SK-N-SH treated with all-trans-retinoic acid at 6 μM for 48 hours (cell line): ENCODE results near the gene SLC41A1.

Experiments
- ATAC-seq: fragments of 200-7000 bp; cut with Tn5 transposase; 3 replicates; pipeline ENCODE4 v1.9.1; 2020; ENCODE audit warnings: mild to moderate bottlenecking, moderate library complexity
- ARNTL ChIP-seq: fragments of 450-650 bp; formaldehyde crosslinking; IDR thresholded peaks from 2 replicates; pipeline ENCODE4 v1.5.0; 2020; ENCODE audit warnings: low read depth, mild to moderate bottlenecking, moderate library complexity, borderline replicate concordance
- BACH2 ChIP-seq: fragments of 250-450 bp; sonication (Bioruptor Pico); IDR thresholded peaks from 2 replicates; pipeline ENCODE4 v1.9.0; 2021; ENCODE audit warnings: mild to moderate bottlenecking, borderline replicate concordance
- CSDC2 ChIP-seq: fragments of 250-450 bp; sonication (Bioruptor Pico); IDR thresholded peaks from 2 replicates; pipeline ENCODE4 v1.5.0; 2020; ENCODE audit warnings: mild to moderate bottlenecking, moderate library complexity
- ESRRG ChIP-seq: fragments of 250-450 bp; sonication (Bioruptor Pico); IDR thresholded peaks from 2 replicates; pipeline ENCODE4 v1.6.1; 2021; ENCODE audit warnings: mild to moderate bottlenecking
- GLIS3 ChIP-seq: fragments of 250-450 bp; sonication (Bioruptor Pico); IDR thresholded peaks from 2 replicates; pipeline ENCODE4 v1.5.0; 2020; ENCODE audit warnings: mild to moderate bottlenecking, moderate library complexity
- PPARA ChIP-seq: fragments of 250-450 bp; sonication (Bioruptor Pico); IDR thresholded peaks from 2 replicates; pipeline ENCODE4 v1.5.0; 2020; ENCODE audit warnings: mild to moderate bottlenecking, borderline replicate concordance
- RARB ChIP-seq: fragments of 250-450 bp; sonication (Bioruptor Pico); IDR thresholded peaks from 2 replicates; pipeline ENCODE4 v1.8.0; 2021; ENCODE audit warnings: mild to moderate bottlenecking, moderate library complexity
- SNAI2 ChIP-seq: fragments of 250-450 bp; sonication (Bioruptor Pico); IDR thresholded peaks from 2 replicates; pipeline ENCODE4 v1.5.0; 2020; ENCODE audit warnings: mild to moderate bottlenecking, moderate library complexity
- TCF4 ChIP-seq: fragments of 250-450 bp; sonication (Bioruptor Pico); IDR thresholded peaks from 2 replicates; pipeline ENCODE4 v1.8.0; 2021; ENCODE audit warnings: mild to moderate bottlenecking, moderate library complexity, borderline replicate concordance
- TOX ChIP-seq: fragments of 250-450 bp; sonication (Bioruptor Pico); IDR thresholded peaks from 2 replicates; pipeline ENCODE4 v1.8.0; 2021; ENCODE audit warnings: mild to moderate bottlenecking, moderate library complexity, borderline replicate concordance
- ZC3H10 ChIP-seq: fragments of 250-450 bp; sonication (Bioruptor Pico); IDR thresholded peaks from 2 replicates; pipeline ENCODE4 v1.5.1; 2021; ENCODE audit warnings: mild to moderate bottlenecking, moderate library complexity
- ZFP3 ChIP-seq: fragments of 250-450 bp; sonication (Bioruptor Pico); IDR thresholded peaks from 2 replicates; pipeline ENCODE4 v1.5.0; 2020; ENCODE audit warnings: mild to moderate bottlenecking, moderate library complexity
- ZFP30 ChIP-seq: fragments of 450-650 bp; formaldehyde crosslinking; IDR thresholded peaks from 2 replicates; pipeline ENCODE4 v1.5.0; 2022; ENCODE audit warnings: mild to moderate bottlenecking, moderate library complexity
- ZNF565 ChIP-seq: fragments of 450-650 bp; formaldehyde crosslinking; conservative IDR thresholded peaks from 2 replicates; pipeline ENCODE4 v1.5.0; 2020; ENCODE audit warnings: low read depth, mild to moderate bottlenecking, moderate library complexity
- ZNF70 ChIP-seq: fragments of 450-650 bp; formaldehyde crosslinking; IDR thresholded peaks from 2 replicates; pipeline ENCODE4 v1.5.0; 2020; ENCODE audit warnings: mild to moderate bottlenecking, moderate library complexity
- ZNF8 ChIP-seq: fragments of 450-650 bp; formaldehyde crosslinking; IDR thresholded peaks from 2 replicates; pipeline ENCODE4 v1.5.0; 2020; ENCODE audit warnings: mild to moderate bottlenecking, moderate library complexity
- TF ChIP-seq, protein P1 (sequence below): fragments of 250-450 bp; sonication (Bioruptor Pico); IDR thresholded peaks from 2 replicates; pipeline ENCODE4 v1.5.1; 2021; ENCODE audit warnings: mild to moderate bottlenecking, moderate library complexity
- TF ChIP-seq, protein P2 (sequence below): fragments of 250-450 bp; sonication (Bioruptor Pico); IDR thresholded peaks from 2 replicates; pipeline ENCODE4 v1.5.0; 2020; ENCODE audit warnings: mild to moderate bottlenecking, moderate library complexity
- TF ChIP-seq, protein P3 (sequence below): fragments of 250-450 bp; sonication (Bioruptor Pico); IDR thresholded peaks from 2 replicates; pipeline ENCODE4 v1.8.0; 2020; ENCODE audit warnings: mild to moderate bottlenecking, moderate library complexity, borderline replicate concordance
- TF ChIP-seq, protein P4 (sequence below): fragments of 250-450 bp; sonication (Bioruptor Pico); IDR thresholded peaks from 2 replicates; pipeline ENCODE4 v1.8.0; 2021; ENCODE audit warnings: low read depth, mild to moderate bottlenecking, moderate library complexity, borderline replicate concordance

The SLC41A1 gene

DNA sequence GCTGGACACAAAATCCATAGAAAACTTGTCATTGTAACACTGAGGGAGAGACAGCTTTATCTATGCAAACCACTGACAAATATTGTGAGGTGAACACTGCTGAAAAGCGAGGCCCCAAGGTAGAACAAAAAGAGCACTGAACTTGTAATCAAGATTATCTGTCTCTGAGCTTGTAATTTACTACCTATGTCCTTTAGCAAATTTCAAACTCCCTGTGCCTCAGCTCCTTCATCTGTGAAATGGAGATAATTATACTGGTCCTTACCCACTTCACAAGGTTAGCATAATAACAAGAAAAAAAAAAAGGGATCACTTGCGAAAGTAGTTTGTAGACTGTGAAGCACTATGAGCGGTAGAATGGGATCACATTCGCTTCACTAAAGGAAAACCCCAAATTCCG is 58.1 kb downstream of the SLC41A1 start:
- no peak for TF ChIP-seq ZC3H10
- ATAC-seq, result no peak

DNA sequence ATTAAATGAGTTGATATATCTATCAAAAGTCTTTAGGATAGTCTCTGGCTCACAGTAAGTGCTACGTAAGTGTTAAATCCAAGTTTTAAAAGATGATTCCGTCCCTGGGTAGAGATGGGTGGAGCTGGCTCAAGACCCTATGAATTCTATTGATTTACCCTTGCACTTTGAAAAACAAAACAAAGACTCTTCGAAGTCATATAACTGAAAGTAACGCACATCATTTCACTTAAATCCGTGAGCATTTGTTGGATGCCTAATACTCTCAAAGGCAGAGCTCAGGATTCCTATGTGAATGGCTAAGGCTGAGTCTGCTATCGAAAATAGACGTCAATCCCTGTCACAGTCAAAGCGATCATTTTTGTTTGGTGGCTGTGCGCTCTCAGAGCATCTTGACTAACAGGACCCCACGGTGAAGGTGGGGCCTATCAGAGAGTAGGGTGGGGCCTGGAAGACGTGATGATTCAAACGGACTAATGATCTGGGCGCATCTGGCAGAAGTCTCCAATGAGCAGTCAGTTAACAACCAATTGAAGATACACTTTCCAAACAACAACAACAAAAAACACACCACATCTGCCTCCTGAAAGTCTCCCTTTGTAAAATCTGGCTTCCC is 61.9 kb downstream of the SLC41A1 start:
- no peak for ATAC-seq
- TF ChIP-seq ZC3H10 (no peak), TCF4 (CRISPR knock-in tag) (no peak), ZFP30 (no peak), TOX (CRISPR knock-in tag) (no peak), ARNTL (CRISPR knock-in tag) (no peak), RARB (CRISPR knock-in tag) (no peak), ZFP3 (CRISPR knock-in tag) (no peak), CSDC2 (CRISPR knock-in tag) (no peak), ZNF8 (CRISPR knock-in tag) (no peak), BACH2 (no peak), ESRRG (no peak), ZNF565 (CRISPR knock-in tag) (no peak), ZNF70 (CRISPR knock-in tag) (no peak), GLIS3 (no peak), PPARA (CRISPR knock-in tag) (no peak)
- TF ChIP-seq, protein P1, sequence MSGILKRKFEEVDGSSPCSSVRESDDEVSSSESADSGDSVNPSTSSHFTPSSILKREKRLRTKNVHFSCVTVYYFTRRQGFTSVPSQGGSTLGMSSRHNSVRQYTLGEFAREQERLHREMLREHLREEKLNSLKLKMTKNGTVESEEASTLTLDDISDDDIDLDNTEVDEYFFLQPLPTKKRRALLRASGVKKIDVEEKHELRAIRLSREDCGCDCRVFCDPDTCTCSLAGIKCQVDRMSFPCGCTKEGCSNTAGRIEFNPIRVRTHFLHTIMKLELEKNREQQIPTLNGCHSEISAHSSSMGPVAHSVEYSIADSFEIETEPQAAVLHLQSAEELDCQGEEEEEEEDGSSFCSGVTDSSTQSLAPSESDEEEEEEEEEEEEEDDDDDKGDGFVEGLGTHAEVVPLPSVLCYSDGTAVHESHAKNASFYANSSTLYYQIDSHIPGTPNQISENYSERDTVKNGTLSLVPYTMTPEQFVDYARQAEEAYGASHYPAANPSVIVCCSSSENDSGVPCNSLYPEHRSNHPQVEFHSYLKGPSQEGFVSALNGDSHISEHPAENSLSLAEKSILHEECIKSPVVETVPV (CRISPR knock-in tag), result no peak
- TF ChIP-seq, protein P2, sequence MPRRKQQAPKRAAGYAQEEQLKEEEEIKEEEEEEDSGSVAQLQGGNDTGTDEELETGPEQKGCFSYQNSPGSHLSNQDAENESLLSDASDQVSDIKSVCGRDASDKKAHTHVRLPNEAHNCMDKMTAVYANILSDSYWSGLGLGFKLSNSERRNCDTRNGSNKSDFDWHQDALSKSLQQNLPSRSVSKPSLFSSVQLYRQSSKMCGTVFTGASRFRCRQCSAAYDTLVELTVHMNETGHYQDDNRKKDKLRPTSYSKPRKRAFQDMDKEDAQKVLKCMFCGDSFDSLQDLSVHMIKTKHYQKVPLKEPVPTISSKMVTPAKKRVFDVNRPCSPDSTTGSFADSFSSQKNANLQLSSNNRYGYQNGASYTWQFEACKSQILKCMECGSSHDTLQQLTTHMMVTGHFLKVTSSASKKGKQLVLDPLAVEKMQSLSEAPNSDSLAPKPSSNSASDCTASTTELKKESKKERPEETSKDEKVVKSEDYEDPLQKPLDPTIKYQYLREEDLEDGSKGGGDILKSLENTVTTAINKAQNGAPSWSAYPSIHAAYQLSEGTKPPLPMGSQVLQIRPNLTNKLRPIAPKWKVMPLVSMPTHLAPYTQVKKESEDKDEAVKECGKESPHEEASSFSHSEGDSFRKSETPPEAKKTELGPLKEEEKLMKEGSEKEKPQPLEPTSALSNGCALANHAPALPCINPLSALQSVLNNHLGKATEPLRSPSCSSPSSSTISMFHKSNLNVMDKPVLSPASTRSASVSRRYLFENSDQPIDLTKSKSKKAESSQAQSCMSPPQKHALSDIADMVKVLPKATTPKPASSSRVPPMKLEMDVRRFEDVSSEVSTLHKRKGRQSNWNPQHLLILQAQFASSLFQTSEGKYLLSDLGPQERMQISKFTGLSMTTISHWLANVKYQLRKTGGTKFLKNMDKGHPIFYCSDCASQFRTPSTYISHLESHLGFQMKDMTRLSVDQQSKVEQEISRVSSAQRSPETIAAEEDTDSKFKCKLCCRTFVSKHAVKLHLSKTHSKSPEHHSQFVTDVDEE (CRISPR knock-in tag), result no peak
- TF ChIP-seq, protein P3, sequence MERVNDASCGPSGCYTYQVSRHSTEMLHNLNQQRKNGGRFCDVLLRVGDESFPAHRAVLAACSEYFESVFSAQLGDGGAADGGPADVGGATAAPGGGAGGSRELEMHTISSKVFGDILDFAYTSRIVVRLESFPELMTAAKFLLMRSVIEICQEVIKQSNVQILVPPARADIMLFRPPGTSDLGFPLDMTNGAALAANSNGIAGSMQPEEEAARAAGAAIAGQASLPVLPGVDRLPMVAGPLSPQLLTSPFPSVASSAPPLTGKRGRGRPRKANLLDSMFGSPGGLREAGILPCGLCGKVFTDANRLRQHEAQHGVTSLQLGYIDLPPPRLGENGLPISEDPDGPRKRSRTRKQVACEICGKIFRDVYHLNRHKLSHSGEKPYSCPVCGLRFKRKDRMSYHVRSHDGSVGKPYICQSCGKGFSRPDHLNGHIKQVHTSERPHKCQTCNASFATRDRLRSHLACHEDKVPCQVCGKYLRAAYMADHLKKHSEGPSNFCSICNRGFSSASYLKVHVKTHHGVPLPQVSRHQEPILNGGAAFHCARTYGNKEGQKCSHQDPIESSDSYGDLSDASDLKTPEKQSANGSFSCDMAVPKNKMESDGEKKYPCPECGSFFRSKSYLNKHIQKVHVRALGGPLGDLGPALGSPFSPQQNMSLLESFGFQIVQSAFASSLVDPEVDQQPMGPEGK (CRISPR knock-in tag), result no peak
- TF ChIP-seq, protein P4, sequence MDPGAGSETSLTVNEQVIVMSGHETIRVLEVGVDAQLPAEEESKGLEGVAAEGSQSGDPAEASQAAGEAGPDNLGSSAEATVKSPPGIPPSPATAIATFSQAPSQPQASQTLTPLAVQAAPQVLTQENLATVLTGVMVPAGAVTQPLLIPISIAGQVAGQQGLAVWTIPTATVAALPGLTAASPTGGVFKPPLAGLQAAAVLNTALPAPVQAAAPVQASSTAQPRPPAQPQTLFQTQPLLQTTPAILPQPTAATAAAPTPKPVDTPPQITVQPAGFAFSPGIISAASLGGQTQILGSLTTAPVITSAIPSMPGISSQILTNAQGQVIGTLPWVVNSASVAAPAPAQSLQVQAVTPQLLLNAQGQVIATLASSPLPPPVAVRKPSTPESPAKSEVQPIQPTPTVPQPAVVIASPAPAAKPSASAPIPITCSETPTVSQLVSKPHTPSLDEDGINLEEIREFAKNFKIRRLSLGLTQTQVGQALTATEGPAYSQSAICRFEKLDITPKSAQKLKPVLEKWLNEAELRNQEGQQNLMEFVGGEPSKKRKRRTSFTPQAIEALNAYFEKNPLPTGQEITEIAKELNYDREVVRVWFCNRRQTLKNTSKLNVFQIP (CRISPR knock-in tag), result no peak

DNA sequence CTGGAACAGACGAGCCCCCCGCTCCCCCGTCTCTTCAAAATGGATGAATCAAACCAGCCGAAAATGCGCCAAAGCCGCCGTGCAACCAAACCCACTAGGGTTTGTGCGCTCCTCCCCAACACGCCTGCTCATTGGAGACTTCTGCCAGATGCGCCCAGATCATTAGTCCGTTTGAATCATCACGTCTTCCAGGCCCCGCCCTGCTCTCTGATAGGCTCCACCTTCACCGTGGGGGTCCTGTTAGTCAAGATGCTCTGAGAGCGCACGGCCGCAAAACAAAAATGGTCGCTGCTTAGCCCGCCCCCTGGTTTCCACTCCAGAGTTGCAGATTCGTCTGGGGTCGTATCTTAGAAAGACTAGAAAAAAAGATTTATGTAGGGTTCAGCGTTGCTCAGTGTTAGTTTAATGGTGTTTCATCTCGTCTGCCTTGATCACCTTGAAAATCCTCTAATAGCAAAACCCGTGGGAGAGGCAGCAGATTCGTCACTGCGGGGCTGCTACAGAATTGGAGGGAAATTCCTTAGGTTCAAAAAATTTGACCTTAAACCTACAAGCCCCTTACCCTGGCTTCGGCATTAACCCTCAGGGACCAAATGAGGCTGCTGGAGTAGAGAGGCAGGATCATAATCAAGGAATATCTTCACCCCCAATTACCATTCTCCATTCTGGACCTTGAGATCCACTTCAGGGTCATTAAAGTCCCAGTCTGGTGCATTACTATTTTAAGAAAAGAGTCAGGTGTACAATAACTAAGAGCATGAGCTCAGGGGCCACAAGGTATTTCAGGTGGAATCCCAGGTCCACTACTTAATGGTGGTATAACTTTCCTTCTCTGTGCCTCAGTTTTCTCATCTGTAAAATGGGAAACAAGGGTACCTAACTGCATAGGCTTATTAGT is 62.6 kb downstream of the SLC41A1 start, which contains the start of gene NUCKS1:
Gene NUCKS1 (minus strand): TSS at position 45 of the 898 bp plus-strand sequence. CDS start 209 bp downstream, outside the sequence.
- ATAC-seq, result peak; percentile 86
- TF ChIP-seq, protein P4 (CRISPR knock-in tag), result peak; percentile 4; the same call in 1 of the 2 replicates
- TF ChIP-seq RARB (CRISPR knock-in tag), result peak; percentile 42; the same call in 1 of the 2 replicates
- no peak for TF ChIP-seq SNAI2 (CRISPR knock-in tag)
- TF ChIP-seq, all 23 proteins: peak for 2
